Hematopoietic multipotent progenitor cell treated with erythropoietin and hydrocortisone succinate and interleukin-3 and kit ligand, for 17 days (in vitro differentiated cells): ENCODE measurements around the gene KIF26A.

Experiments used
- DNase-seq: peaks from one replicate; pipeline ENCODE4 v3.0.0-alpha.2; 2015; ENCODE audit warnings: low spot score

KIF26A gene

GRCh38 chr14:104144453-104144790 is 6.0 kb downstream of the KIF26A start:
- DNase-seq, result no peak

DNA sequence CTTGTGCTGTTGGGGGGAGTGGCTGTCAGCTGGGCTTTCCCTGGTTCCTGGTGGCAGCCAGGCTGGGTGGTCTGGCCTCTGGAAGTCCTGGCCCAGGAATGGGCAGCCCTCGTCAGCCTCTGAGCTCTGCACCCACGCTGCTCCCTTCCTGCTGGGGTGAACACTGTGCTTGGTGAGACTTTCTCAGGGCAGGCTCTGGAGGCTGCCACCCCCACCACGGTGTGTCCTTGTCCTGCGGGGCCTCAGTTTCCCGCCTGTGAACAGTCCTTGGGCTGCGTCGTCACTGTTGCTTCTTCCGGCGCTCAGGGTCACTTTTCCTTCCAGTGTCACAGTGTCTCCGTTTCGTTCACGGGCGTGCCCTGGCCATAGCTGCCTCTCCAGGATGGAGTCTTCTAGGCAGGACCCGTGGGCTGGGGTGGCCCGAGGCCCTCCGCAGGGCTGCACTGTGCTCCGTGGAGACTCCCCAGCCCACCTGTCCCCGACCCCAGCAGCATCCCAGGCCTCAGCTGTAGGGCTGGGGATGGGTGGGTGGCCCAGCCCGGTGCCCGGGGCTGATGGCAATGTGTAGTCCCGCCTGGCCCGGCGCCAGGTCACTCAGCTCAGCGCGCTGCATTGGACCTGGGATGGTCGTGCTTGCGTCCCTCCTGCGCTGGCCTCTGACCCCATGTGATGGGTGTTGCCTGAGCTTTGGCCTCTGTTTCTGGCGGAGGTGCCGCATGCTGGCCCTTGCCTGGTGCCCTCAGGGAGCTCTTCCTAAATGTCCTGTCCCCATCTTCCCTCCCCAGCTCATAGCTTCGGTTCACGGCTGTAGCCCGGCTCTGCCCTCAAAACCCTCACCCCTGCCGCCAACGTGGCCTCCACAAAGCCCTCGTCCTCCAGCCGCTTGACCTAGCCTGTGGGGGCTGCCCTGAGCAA is 6.8 kb downstream of the KIF26A start:
- no peak for DNase-seq

GRCh38 chr14:104145826-104146601 is 7.6 kb downstream of the KIF26A start:
- no peak for DNase-seq

- DNase-seq, result no peak
Measured at GRCh38 chr14:104146651-104147345, 8.4 kb downstream of the KIF26A start.

DNA sequence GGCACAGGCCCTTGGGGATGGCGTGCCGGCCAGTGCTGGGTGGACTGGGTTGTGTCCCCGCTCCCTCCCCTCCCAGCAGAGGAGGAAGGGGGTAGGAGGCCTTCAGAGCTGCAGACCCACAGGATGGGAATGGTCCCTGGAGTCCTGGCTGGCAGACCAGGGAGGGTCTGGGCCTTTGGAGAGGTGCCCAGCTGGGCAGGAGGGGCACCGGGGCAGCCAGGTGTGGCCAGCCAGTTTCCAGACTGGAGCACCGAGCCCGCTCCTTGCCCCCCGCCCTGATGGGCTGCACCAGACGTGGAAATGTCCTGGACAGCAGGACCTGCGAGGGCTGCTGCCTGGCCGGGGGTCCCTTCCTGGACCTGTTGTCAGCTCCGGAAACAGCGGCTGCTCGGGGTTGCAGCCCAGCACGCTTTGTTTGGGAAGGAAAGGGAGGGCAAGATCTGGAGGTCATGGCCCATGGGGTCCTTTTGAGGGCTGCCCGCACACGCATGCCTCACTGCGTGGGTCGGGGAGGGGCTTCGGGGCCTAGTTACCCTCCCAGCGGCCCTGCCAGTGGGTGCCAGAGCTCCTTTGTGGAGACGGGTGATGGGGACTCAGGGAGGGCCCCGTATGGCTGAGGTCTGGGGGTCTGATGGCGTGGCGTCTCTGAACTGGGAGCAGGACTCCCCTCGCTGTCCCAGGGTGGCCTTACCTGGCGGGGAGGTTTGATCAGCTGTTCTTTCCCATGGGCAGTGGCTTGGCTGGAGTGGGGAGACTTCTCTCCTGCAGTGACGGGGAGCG is 9.1 kb downstream of the KIF26A start:
- DNase-seq, result no peak

DNA sequence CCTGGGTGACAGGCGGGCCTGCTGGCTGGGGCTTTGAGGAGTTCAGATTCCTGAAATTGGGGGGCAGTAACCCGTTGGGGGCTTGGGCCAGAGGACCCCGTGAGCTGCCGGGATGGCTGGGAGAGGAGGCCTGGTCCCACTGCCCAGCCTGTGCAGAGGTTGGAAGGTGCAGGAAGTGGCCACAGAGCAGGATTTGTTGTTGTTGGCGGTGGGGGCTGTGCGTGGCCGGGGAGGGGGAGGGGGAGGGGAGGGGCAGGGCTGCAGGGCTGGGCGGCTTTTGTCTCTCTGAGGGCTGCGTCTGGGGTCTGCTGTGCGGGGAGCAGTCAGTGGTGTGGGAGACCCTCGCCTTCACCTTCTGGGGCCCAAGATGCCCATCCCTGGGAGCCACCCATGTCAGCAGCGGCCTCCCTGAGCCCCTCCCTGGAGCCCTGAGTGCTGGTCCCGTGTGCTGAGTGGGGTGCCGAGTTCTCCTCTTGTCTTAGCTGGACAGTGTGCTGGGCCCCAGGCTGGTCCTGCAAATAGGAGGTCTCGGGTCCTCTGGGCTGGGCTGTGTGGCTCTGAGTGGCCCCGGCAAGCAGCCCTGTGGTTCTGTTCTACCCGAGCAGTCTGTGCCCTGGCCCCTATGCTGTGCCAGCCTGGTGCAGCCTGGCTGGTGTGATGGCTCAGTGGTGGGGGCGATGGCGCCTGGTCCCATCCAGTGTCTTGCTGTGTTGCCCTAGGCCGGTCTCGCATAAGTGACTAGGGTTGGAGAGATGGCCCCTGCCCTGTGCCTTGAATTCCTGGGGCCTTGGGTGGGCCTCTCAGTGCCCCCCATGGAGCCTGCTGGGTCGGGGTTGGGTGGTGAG is 10.3 kb downstream of the KIF26A start:
- DNase-seq, result no peak

DNA sequence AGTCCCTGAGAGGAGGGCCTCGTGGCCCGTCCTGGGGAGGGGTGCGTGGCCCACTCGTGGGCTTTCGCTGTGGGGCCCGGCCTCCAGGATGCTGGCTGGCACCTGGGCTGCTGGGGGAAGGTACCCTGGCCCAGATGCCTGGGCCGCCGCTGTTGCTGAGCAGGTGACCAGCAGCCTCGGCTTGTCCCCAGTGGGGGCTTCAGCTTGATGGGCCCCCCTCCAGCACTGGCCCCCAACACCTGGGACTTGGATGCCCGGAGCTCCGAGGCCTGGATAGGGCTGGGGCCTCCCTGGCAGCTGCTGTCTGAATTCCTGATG is 10.8 kb downstream of the KIF26A start:
- DNase-seq, result no peak

DNA sequence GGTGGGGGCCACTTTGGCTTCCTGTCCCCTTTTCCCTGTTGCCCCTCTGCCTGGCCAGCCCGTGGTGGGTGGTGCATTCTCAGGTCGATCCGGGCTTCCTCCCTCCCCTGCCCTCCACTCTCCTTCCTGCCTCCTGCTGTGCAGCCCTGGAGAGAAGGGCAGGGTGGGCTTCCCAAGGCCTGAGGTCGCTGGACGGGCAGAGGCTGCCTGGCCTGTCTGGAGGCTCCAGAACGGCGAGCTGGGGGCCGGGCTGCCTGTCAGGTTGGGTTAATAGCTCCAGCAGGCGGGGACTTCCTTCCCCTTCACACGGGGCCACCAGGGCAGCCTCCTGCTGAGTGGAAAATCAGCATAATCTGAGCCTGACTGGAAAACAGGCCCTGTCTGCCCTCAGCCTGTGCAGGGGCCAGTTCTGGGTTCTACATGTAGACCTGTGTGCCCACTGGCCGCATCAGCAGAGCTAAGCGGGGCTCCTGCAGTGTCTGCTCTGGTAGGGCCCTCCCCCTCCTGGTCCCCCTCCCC is 11.3 kb downstream of the KIF26A start:
- peak; percentile 37 for DNase-seq

DNA sequence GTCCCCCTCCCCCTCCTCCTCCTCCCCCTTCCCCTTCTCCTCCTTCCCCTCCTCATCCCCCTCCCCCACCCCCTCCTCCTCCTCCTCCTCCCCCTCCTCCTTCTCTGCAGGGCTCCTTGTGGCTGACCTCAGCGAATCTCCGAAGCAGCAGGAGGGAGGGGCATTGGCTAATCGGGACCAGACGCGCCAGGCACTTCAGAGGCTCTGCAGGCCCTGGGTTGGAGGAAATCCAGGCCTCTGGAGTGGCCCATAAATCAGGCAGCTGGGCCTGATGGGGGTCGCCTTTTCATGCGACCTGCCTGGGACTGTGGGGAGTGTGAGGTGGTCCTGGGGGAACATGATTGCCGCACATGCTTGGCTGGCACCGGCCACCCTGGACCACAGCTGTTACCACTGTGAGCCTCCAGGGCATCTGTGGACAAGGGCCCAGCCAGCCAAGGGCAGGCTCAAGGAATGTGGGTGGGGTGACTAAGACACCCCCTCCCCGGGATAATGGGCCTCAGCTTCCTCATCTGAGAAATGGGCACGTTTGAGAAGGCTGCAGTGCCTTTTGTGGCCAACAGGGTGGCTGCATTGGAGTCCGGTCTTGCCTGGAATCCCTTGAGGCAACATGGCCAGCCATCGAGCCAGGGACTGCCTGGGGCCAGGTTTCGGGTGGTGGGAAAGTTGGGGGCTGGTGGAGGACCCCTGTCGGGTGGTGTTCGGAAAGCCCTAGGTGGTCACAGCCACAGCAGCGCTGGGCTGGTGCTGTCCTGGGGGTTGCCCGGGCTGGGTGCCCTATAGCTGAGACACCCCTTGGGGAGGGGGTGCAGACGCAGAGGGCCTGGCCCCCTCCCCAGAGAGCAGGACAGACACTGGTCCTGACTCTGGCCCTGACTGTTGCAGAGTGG is 12.0 kb downstream of the KIF26A start:
- peak; percentile 76 for DNase-seq

GRCh38 chr14:104151026-104151381 is 12.6 kb downstream of the KIF26A start:
- DNase-seq, result no peak

- DNase-seq, result no peak
Measured at GRCh38 chr14:104151566-104152245, 13.3 kb downstream of the KIF26A start.

- DNase-seq, result no peak
Measured at GRCh38 chr14:104152246-104152575, 13.8 kb downstream of the KIF26A start.

GRCh38 chr14:104152686-104153393 is 14.5 kb downstream of the KIF26A start:
- no peak for DNase-seq

DNA sequence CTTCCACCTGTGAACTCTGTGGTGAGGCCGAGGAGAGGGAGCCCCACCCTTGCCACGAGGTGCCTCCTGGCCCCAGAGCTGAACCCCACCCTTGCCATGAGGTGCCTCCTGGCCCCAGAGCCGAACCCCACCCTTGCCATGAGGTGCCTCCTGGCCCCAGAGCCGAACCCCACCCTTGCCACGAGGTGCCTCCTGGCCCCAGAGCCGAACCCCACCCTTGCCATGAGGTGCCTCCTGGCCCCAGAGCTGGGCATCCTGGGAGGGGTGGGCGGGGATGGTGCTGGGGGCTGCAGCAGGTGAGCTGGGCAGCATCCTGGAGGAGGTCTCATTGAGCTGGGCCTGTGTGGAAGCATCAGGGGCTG is 15.0 kb downstream of the KIF26A start:
- DNase-seq, result peak; percentile 79

DNA sequence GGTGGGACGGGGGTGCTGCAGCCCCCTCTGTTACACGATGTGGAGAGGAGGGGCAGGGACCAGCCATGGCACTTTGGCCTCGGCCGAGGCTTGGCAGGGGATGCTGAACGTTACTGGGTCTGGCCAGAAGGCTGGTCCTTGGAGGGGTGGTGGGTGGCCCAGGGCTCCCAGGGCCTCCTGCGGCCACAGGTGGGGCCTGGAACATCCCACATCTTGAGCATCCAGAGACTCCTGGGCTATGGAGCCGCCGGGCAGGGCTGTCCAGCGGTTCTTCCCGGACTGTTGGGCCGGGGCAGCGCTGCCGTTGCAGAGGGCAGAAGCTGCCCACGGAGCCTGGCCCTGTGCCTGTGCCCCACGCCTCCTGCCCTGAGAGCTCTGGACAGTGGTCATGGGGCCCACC is 15.9 kb downstream of the KIF26A start:
- no peak for DNase-seq

DNA sequence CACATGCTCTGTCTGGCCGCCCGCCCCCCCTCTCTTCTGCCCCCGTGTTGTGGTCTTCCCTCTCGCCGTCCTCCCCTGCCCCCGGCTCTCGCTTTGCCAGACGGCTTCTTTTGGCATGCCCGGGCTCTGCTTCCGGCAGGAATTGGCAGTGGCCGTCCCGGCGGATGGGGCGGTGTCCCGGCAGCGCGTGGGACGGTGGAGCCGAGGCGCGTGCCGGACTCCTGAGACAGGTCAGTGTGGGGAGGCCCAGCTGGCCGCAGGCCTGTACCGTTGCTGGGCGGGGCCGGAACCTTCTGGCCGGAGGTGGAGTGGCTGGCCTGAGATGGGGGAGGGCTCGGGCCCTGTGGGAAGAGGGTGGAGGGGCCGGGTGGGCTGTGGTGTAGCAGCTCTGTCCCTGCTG is 17.1 kb downstream of the KIF26A start:
- no peak for DNase-seq

GRCh38 chr14:104156142-104156541 is 17.8 kb downstream of the KIF26A start:
- DNase-seq, result peak; percentile 24

- peak; percentile 30 for DNase-seq
Measured at GRCh38 chr14:104157016-104157928, 18.9 kb downstream of the KIF26A start.
